Effector memory CD4-positive, alpha-beta T cell (primary cell): ENCODE measurements around the gene PDIA5.

Experiments used
- DNase-seq, 3 donors: peaks; one replicate each; pipeline ENCODE4 v3.0.0-alpha.2; 2020
- H3K27ac ChIP-seq: 2 replicates; pipeline ENCODE4 v1.7.0; 2013; ENCODE audit warnings: mild to moderate bottlenecking, low read length, moderate library complexity; ENCODE audit not compliant: insufficient read depth, poor library complexity, severe bottlenecking
- H3K27me3 ChIP-seq: replicated peaks from 2 replicates; pipeline ENCODE4 v1.7.0; 2013; ENCODE audit warnings: mild to moderate bottlenecking, low read length; ENCODE audit not compliant: insufficient read depth, control insufficient read depth, poor library complexity, severe bottlenecking
- H3K36me3 ChIP-seq: 2 replicates; pipeline ENCODE4 v1.7.0; 2013; ENCODE audit warnings: mild to moderate bottlenecking, low read length, moderate library complexity; ENCODE audit not compliant: control insufficient read depth, insufficient read depth
- H3K4me1 ChIP-seq: 2 replicates; pipeline ENCODE4 v1.7.0; 2013; ENCODE audit warnings: low read length, mild to moderate bottlenecking; ENCODE audit not compliant: control insufficient read depth, insufficient read depth, poor library complexity, severe bottlenecking
- H3K4me3 ChIP-seq: 2 replicates; pipeline ENCODE4 v1.7.0; 2013; ENCODE audit warnings: low read length, low read depth, mild to moderate bottlenecking; ENCODE audit not compliant: insufficient read depth, poor library complexity, severe bottlenecking
- H3K9me3 ChIP-seq: 2 replicates; pipeline ENCODE4 v1.7.0; 2013; ENCODE audit warnings: mild to moderate bottlenecking, low read length, moderate library complexity; ENCODE audit not compliant: control insufficient read depth

PDIA5 gene

GRCh38 chr3:123054109-123054778, 12.6 kb upstream of the PDIA5 start:
- Histone ChIP-seq H3K27ac (no peak overlapping the region), H3K27me3 (no peaks in the 10 kb centered on the region), H3K9me3 (no peaks in the 10 kb centered on the region), H3K36me3 (no peaks in the 10 kb centered on the region), H3K4me3 (no peak overlapping the region), H3K4me1 (no peaks in the 10 kb centered on the region)
- no peak for DNase-seq

- Histone ChIP-seq H3K9me3 (no peaks in the 10 kb centered on the region), H3K27me3 (no peaks in the 10 kb centered on the region), H3K27ac (no peak overlapping the region), H3K4me1 (no peaks in the 10 kb centered on the region), H3K4me3 (no peak overlapping the region), H3K36me3 (no peaks in the 10 kb centered on the region)
- no peak for DNase-seq
Measured at GRCh38 chr3:123054931-123055330, 11.9 kb upstream of the PDIA5 start.

DNA sequence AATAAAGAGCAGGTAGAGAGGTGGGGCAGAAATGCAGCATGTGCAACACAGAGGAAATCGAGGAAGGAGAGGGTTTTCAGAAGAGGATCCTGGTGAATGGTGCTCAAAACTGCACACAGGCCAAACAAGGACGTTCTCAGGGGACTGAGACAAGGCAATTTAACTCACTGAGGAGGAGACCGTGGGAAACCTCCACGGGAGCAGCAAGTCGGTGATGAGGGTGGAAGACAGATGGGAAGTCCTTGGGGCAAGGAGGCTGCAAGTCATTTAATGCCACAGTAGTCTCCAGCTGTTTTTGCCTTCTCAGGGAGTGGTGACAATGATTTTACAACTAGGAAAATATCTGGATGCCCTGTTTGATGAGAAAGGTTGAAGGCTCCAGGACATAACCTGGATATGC, 11.5 kb upstream of the PDIA5 start:
- Histone ChIP-seq H3K4me3 (no peak overlapping the region), H3K27ac (no peak overlapping the region), H3K27me3 (no peaks in the 10 kb centered on the region), H3K4me1 (no peaks in the 10 kb centered on the region), H3K9me3 (no peaks in the 10 kb centered on the region), H3K36me3 (no peaks in the 10 kb centered on the region)
- no peak for DNase-seq

GRCh38 chr3:123058505-123058904, 8.3 kb upstream of the PDIA5 start:
- no peaks in the 10 kb centered on the region for H3K36me3 ChIP-seq
- no peaks in the 10 kb centered on the region for H3K4me1 ChIP-seq
- H3K9me3 ChIP-seq: no peaks in the 10 kb centered on the region
- no peak for DNase-seq
- H3K4me3 ChIP-seq: no peak overlapping the region
- no peak overlapping the region for H3K27ac ChIP-seq
- H3K27me3 ChIP-seq: no peaks in the 10 kb centered on the region

- Histone ChIP-seq H3K4me1 (no peaks in the 10 kb centered on the region), H3K36me3 (no peaks in the 10 kb centered on the region), H3K9me3 (no peaks in the 10 kb centered on the region), H3K27ac (no peak overlapping the region), H3K4me3 (no peak overlapping the region), H3K27me3 (no peaks in the 10 kb centered on the region)
- DNase-seq: no peak
Measured at GRCh38 chr3:123060054-123060453, 6.8 kb upstream of the PDIA5 start.

DNA sequence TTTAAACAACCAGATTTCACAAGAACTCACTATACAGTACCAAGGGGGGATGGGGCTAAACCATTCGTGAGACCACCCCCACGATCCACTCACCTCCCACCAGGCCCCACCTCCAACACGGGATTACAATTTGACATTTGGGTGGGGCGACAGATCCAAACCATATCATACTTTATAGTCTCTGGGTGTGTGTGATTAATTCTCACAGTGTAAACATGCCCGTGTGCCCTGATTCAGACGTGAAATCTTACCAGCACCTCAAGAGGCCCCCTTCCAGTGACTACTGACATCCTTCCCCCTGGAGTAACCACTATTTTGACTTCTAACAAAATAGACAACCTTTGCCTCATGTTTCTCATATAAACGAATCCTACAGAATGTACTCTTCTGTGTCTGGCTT, 5.0 kb upstream of the PDIA5 start:
- Histone ChIP-seq H3K4me1 (no peaks in the 10 kb centered on the region), H3K27ac (no peak overlapping the region), H3K9me3 (no peaks in the 10 kb centered on the region), H3K36me3 (no peaks in the 10 kb centered on the region), H3K27me3 (no peaks in the 10 kb centered on the region), H3K4me3 (no peak overlapping the region)
- DNase-seq: no peak

DNA sequence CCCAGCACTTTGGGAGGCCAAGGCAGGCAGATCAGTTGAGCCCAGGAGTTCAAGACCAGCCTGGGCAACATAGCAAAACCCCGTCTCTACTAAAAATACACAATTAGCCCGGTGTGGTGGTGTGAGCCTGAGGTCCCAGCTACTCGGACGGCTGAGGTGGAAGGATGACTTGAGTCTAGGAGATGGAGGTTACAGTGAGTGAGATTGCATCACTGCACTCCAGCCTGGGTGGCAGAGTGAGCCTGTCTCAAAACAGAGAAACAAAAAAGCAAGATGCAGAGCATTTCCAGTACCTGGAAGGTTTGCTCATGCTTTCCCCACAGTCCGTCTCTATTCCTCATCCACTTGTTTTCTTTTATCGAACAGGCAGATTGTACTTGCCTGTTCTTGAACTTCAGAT, 3.8 kb upstream of the PDIA5 start:
- no peaks in the 10 kb centered on the region for H3K27me3 ChIP-seq
- no peaks in the 10 kb centered on the region for H3K9me3 ChIP-seq
- H3K4me1 ChIP-seq: peaks cover 3% of the 10 kb centered on the region
- no peak overlapping the region for H3K4me3 ChIP-seq
- no peak overlapping the region for H3K27ac ChIP-seq
- no peak for DNase-seq
- no peaks in the 10 kb centered on the region for H3K36me3 ChIP-seq

DNA sequence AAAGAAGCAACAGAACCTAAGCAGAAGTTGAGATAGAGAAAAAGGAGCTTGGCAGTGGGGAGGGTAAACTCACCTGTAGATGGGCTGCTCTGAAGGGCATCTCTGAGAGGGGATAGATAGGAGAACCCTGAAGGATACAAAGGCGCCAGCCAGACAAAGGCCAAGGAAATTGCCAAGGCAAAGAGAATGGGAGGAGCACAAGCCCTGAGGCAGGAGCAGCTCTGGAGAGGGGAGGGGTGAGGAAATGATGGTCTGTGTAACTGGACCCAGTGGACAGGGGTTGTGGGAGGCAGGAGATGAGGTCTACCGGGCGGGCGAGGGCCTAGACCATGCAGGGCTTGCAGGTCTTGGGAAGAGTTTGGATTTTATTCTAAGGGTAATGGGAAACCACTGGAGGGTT, 2.3 kb upstream of the PDIA5 start:
- Histone ChIP-seq H3K4me3 (no peak overlapping the region), H3K27ac (no peak overlapping the region), H3K9me3 (no peaks in the 10 kb centered on the region), H3K36me3 (no peaks in the 10 kb centered on the region), H3K4me1 (peaks cover 4% of the 10 kb centered on the region), H3K27me3 (no peaks in the 10 kb centered on the region)
- DNase-seq: no peak

- Histone ChIP-seq H3K4me3 (no peak overlapping the region), H3K9me3 (no peaks in the 10 kb centered on the region), H3K4me1 (peaks cover 4% of the 10 kb centered on the region), H3K27ac (no peak overlapping the region), H3K27me3 (no peaks in the 10 kb centered on the region), H3K36me3 (no peaks in the 10 kb centered on the region)
- DNase-seq: no peak
Measured at GRCh38 chr3:123064914-123065313, 1.9 kb upstream of the PDIA5 start.

GRCh38 chr3:123066599-123066895, 278 bp upstream of the PDIA5 start:
- peaks cover 4% of the 10 kb centered on the region for H3K4me1 ChIP-seq
- no peak overlapping the region for H3K27ac ChIP-seq
- H3K4me3 ChIP-seq: peak overlapping the region; percentile 82
- no peaks in the 10 kb centered on the region for H3K36me3 ChIP-seq
- H3K27me3 ChIP-seq: no peaks in the 10 kb centered on the region
- no peak for DNase-seq
- H3K9me3 ChIP-seq: no peaks in the 10 kb centered on the region
